ENCODE data around the gene NFX1. TPM values are rescaled to one million over a fixed set of nuclear protein-coding genes. Genes with fewer than 3 reads are reported as not detected.
A peak's percentile ranks its signal among the peaks of the same experiment; 100 is the strongest.
"Not testable (repeated sequence)": the region's sequence is repeated elsewhere in the genome, so short reads cannot be mapped to it uniquely, and the experiment has no call there.

The NFX1 gene
- total RNA-seq, 4 donors from 2014 or later, result 31.7 to 53.9 (median 42.3) TPM

GRCh38 chr9:33350310-33350709 lies 60.0 kb downstream of the NFX1 start:
- Histone ChIP-seq H3K4me3 (no peak overlapping the region), H3K9me3 (no peaks in the 10 kb centered on the region), H3K36me3 (peaks cover 0 to 54% of the 10 kb centered on the region in 2 donors), H3K27ac (peak overlapping the region; percentile 51 to 86 (median 78)), H3K4me1 (peaks cover 0 to 32% (median 12%) of the 10 kb centered on the region in 3 donors), H3K27me3 (no peaks in the 10 kb centered on the region)
- ATAC-seq, result peak; percentile 77
- 18% methylated on average over 2 of the region's 2 CpGs for WGBS, 2 donors (ENCODE audit: low coverage in 1 of 2)
- no peak for TF ChIP-seq POLR2A (IDR thresholded peaks at IDR 0.05)
- TF ChIP-seq POLR2AphosphoS5 (IDR thresholded peaks at IDR 0.05), result peak; percentile 86

GRCh38 chr9:33351547-33351946 lies 61.2 kb downstream of the NFX1 start:
- 94 to 100% methylated on average over 2 of the region's 4 CpGs for WGBS, 2 donors (ENCODE audit: low coverage in 1 of 2)
- Histone ChIP-seq H3K4me1 (peaks cover 0 to 32% (median 12%) of the 10 kb centered on the region in 3 donors), H3K27ac (peak overlapping the region in 3 of 4 donors; percentile 71 to 86 (median 84)), H3K36me3 (peaks cover 0 to 47% of the 10 kb centered on the region in 2 donors), H3K9me3 (no peaks in the 10 kb centered on the region), H3K4me3 (no peak overlapping the region), H3K27me3 (no peaks in the 10 kb centered on the region)
- no peak for ATAC-seq
- TF ChIP-seq POLR2A (IDR thresholded peaks at IDR 0.05) (no peak), CTCF (IDR thresholded peaks at IDR 0.05) (no peak), POLR2AphosphoS5 (IDR thresholded peaks at IDR 0.05) (no peak), EP300 (IDR thresholded peaks at IDR 0.05) (no peak)

- Histone ChIP-seq H3K27me3 (no peaks in the 10 kb centered on the region), H3K4me1 (peaks cover 0 to 30% (median 10%) of the 10 kb centered on the region in 3 donors), H3K9me3 (no peaks in the 10 kb centered on the region), H3K36me3 (peaks cover 0 to 26% of the 10 kb centered on the region in 2 donors), H3K4me3 (no peak overlapping the region), H3K27ac (peak overlapping the region in 3 of 4 donors; percentile 14 to 42 (median 21))
- 35 to 46% methylated on average over 3 to 5 of the region's 5 CpGs for WGBS, 2 donors (ENCODE audit: low coverage in 1 of 2)
- TF ChIP-seq POLR2AphosphoS5 (IDR thresholded peaks at IDR 0.05) (no peak), EP300 (IDR thresholded peaks at IDR 0.05) (no peak), POLR2A (IDR thresholded peaks at IDR 0.05) (no peak), CTCF (IDR thresholded peaks at IDR 0.05) (no peak)
- no peak for ATAC-seq
Observed at GRCh38 chr9:33354651-33355211, 64.4 kb downstream of the NFX1 start.

GRCh38 chr9:33355933-33356332 lies 65.6 kb downstream of the NFX1 start:
- TF ChIP-seq CTCF (IDR thresholded peaks at IDR 0.05) (no peak), POLR2AphosphoS5 (IDR thresholded peaks at IDR 0.05) (no peak), EP300 (IDR thresholded peaks at IDR 0.05) (no peak), POLR2A (IDR thresholded peaks at IDR 0.05) (no peak)
- peaks cover 0 to 26% of the 10 kb centered on the region in 2 donors for H3K36me3 ChIP-seq
- ATAC-seq, result no peak
- H3K27ac ChIP-seq, result no peak overlapping the region
- 100% methylated on average over 1 of the region's 1 CpG; no CpG with 5 or more reads in 1 of the 2 donors for WGBS, 2 donors (ENCODE audit: low coverage in 1 of 2)
- H3K4me3 ChIP-seq, result no peak overlapping the region
- no peaks in the 10 kb centered on the region for H3K9me3 ChIP-seq
- peaks cover 0 to 18% (median 1%) of the 10 kb centered on the region in 3 donors for H3K4me1 ChIP-seq
- no peaks in the 10 kb centered on the region for H3K27me3 ChIP-seq

- H3K27me3 ChIP-seq, H3K9me3 ChIP-seq, H3K27ac ChIP-seq, ATAC-seq, H3K4me3 ChIP-seq: not testable (repeated sequence)
- peaks cover 0 to 10% (median 0%) of the 10 kb centered on the region in 3 donors for H3K4me1 ChIP-seq
- WGBS, 2 donors (ENCODE audit: low coverage in 1 of 2), result 98 to 100% methylated on average over 3 of the region's 3 CpGs
- H3K36me3 ChIP-seq, result peaks cover 0 to 27% of the 10 kb centered on the region in 2 donors
Observed at GRCh38 chr9:33358641-33359040, 68.3 kb downstream of the NFX1 start.

- peaks cover 0 to 61% of the 10 kb centered on the region in 2 donors for H3K36me3 ChIP-seq
- H3K27ac ChIP-seq, result no peak overlapping the region
- H3K4me3 ChIP-seq, result no peak overlapping the region
Observed at GRCh38 chr9:33364127-33364526, 73.8 kb downstream of the NFX1 start.

GRCh38 chr9:33364814-33365213 lies 74.5 kb downstream of the NFX1 start:
- not testable (repeated sequence) for H3K27ac ChIP-seq, H3K27me3 ChIP-seq, H3K4me1 ChIP-seq, H3K4me3 ChIP-seq, H3K9me3 ChIP-seq, ATAC-seq
- WGBS, 2 donors (ENCODE audit: low coverage in 1 of 2), result 86% methylated on average over 1 of the region's 4 CpGs; no CpG with 5 or more reads in 1 of the 2 donors
- peaks cover 0 to 66% of the 10 kb centered on the region in 2 donors for H3K36me3 ChIP-seq

More at GRCh38 chr9:33364127-33364526, 73.8 kb downstream of the NFX1 start:
- TF ChIP-seq EP300 (IDR thresholded peaks at IDR 0.05) (no peak), POLR2A (IDR thresholded peaks at IDR 0.05) (no peak), CTCF (IDR thresholded peaks at IDR 0.05) (no peak), POLR2AphosphoS5 (IDR thresholded peaks at IDR 0.05) (no peak)
- Histone ChIP-seq H3K4me1 (no peaks in the 10 kb centered on the region), H3K27me3 (no peaks in the 10 kb centered on the region), H3K9me3 (no peaks in the 10 kb centered on the region)
- ATAC-seq, result no peak
- 86% methylated on average over 2 of the region's 2 CpGs; no CpG with 5 or more reads in 1 of the 2 donors for WGBS, 2 donors (ENCODE audit: low coverage in 1 of 2)

Measured in gastroesophageal sphincter (tissue), 4 donors.